Keratinocyte (primary cell): ENCODE measurements around the gene WNT7A.

Experiments used
- EZH2 ChIP-seq: IDR thresholded peaks from one replicate; pipeline ENCODE4 v1.6.1; 2012; ENCODE audit warnings: inconsistent platforms, mild to moderate bottlenecking, low read length, moderate library complexity
- TF ChIP-seq, protein P1 (sequence below), 3 experiments: IDR thresholded peaks in 1 of 3; conservative IDR thresholded peaks in 1 of 3; optimal IDR thresholded peaks in 1 of 3; 2 replicates in 2 of 3; 3 replicates in 1 of 3; pipeline versions ENCODE3 to v1.5.1; 2011; ENCODE audit warnings: low read length in 3 of 3, mild to moderate bottlenecking in 3 of 3, moderate library complexity in 2 of 3, control low read depth in 1 of 3, inconsistent platforms in 1 of 3; ENCODE audit not compliant: insufficient read depth in 2 of 3; ENCODE audit errors: extremely low read depth in 1 of 3

DNA sequence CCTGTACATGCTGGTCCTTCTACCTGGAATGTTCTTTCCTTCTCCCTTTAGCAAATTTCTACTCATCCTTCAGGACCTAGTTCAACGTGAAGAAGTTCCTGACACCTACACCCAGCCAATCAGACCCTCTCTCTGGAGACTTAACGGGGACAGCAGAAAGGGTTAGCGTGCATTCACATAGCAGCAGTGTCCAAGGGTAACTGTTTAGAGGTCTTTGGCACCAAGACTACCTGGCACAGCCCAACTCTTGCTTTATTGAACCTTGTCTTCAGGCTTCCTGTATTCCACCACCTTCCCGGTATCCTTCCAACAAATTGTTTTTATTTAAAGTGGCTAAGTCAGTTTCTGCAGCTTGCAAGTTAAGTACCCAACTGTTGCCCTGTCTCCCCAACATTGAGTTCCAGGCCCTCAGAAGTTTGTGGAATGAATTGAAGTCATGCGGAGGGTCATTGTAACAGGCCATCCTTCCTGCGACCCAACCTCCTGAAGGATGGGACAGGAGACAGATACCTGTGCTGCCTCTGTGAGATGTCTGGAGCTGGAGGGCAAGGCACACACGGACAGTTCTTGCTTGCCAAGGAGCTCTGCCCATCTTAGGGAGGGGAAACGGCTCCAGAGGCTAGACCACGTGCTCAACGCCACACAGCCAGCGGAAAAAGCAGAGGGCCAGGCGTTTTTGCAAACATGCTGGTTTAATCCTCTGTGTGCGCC lies 14.4 kb upstream of the WNT7A start:
- TF ChIP-seq, protein P1, sequence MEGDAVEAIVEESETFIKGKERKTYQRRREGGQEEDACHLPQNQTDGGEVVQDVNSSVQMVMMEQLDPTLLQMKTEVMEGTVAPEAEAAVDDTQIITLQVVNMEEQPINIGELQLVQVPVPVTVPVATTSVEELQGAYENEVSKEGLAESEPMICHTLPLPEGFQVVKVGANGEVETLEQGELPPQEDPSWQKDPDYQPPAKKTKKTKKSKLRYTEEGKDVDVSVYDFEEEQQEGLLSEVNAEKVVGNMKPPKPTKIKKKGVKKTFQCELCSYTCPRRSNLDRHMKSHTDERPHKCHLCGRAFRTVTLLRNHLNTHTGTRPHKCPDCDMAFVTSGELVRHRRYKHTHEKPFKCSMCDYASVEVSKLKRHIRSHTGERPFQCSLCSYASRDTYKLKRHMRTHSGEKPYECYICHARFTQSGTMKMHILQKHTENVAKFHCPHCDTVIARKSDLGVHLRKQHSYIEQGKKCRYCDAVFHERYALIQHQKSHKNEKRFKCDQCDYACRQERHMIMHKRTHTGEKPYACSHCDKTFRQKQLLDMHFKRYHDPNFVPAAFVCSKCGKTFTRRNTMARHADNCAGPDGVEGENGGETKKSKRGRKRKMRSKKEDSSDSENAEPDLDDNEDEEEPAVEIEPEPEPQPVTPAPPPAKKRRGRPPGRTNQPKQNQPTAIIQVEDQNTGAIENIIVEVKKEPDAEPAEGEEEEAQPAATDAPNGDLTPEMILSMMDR (optimal IDR thresholded peaks at IDR 0.05 in 1 of 3, IDR thresholded peaks at IDR 0.05 in 1 of 3, conservative IDR thresholded peaks at IDR 0.05 in 1 of 3; ENCODE audit: extremely low read depth in 1 of 3, insufficient read depth in 2 of 3, low read length in 3 of 3): no peak
- TF ChIP-seq EZH2: no peak
